Skeletal muscle satellite cell (primary cell): Measurements from ENCODE around the gene IKBKG.
"Not testable (repeated sequence)": the region's sequence is repeated elsewhere in the genome, so short reads cannot be mapped to it uniquely, and the experiment has no call there.

Experiments used
- H3K27me3 ChIP-seq: 2 replicates; pipeline ENCODE4 v1.7.0; 2013; ENCODE audit warnings: low read length; ENCODE audit not compliant: control insufficient read depth, insufficient read depth
- H3K36me3 ChIP-seq: 2 replicates; pipeline ENCODE4 v1.7.0; 2013; ENCODE audit warnings: mild to moderate bottlenecking, control low read depth, low read length; ENCODE audit not compliant: insufficient read depth
- H3K4me1 ChIP-seq: 2 replicates; pipeline ENCODE4 v1.7.0; 2013; ENCODE audit warnings: low read length; ENCODE audit not compliant: control insufficient read depth, insufficient read depth
- H3K4me2 ChIP-seq: 2 replicates; pipeline ENCODE4 v1.7.0; 2013; ENCODE audit warnings: mild to moderate bottlenecking, low read length
- H3K4me3 ChIP-seq: 2 replicates; pipeline ENCODE4 v1.7.0; 2013; ENCODE audit warnings: low read length
- H3K9ac ChIP-seq: 2 replicates; pipeline ENCODE4 v1.7.0; 2013; ENCODE audit warnings: mild to moderate bottlenecking, low read depth, low read length, moderate library complexity
- H3K9me3 ChIP-seq: replicated peaks from 2 replicates; pipeline ENCODE4 v1.7.0; 2013; ENCODE audit warnings: mild to moderate bottlenecking, control low read depth, low read length

The IKBKG gene

GRCh38 chrX:154545673-154546274 is 1.6 kb upstream of the IKBKG start:
- Histone ChIP-seq H3K36me3 (peaks cover 21% of the 10 kb centered on the region), H3K9me3 (no peaks in the 10 kb centered on the region), H3K4me3 (peak overlapping the region; percentile 77), H3K9ac (peak overlapping the region; percentile 93), H3K27me3 (no peaks in the 10 kb centered on the region), H3K4me1 (peaks cover 39% of the 10 kb centered on the region), H3K4me2 (peak overlapping the region; percentile 78)

- Histone ChIP-seq H3K9me3 (no peaks in the 10 kb centered on the region), H3K36me3 (peaks cover 13% of the 10 kb centered on the region), H3K4me1 (peaks cover 31% of the 10 kb centered on the region), H3K27me3 (no peaks in the 10 kb centered on the region), H3K4me3 (peak within 1 kb of the TSS; percentile 77), H3K9ac (peak within 1 kb of the TSS; percentile 93), H3K4me2 (peak within 1 kb of the TSS; percentile 78)
These were observed 821 bp upstream of the IKBKG start, which contains the start of gene G6PD for GRCh38 chrX:154546354-154547244. G6PD (minus strand) TSS chrX:154546846; CDS start chrX:154546155, 691 bp downstream.

GRCh38 chrX:154548028-154548316 is 552 bp downstream of the IKBKG start:
- Histone ChIP-seq H3K36me3 (peaks cover 14% of the 10 kb centered on the region), H3K4me2 (peak overlapping the region; percentile 78), H3K4me1 (peaks cover 17% of the 10 kb centered on the region), H3K9me3 (no peaks in the 10 kb centered on the region), H3K27me3 (no peaks in the 10 kb centered on the region), H3K4me3 (peak overlapping the region; percentile 77), H3K9ac (peak overlapping the region; percentile 93)

DNA sequence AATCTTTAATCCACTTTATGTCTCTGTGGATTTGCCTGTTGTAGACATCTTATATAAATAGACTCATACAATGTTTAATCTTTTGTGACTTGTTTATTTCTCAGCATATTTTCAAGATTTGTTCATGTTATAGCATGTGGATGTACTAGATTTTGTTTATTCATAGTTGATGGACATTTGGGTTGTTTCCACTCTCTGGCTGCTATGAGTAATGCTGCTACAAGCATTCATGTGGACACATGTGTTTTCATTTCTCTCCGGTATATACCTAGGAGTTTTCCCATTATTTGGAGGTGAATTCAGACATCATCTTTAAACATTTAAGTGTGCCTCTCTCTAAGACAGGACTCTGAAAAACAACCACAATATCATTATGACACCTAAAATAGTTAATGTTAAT is 2.3 kb downstream of the IKBKG start:
- Histone ChIP-seq H3K9ac (no peak overlapping the region), H3K36me3 (peaks cover 22% of the 10 kb centered on the region), H3K4me1 (peaks cover 8% of the 10 kb centered on the region), H3K4me2 (peak overlapping the region; percentile 48), H3K9me3 (no peaks in the 10 kb centered on the region), H3K4me3 (peak overlapping the region; percentile 3), H3K27me3 (no peaks in the 10 kb centered on the region)

GRCh38 chrX:154552112-154552806 is 4.8 kb downstream of the IKBKG start:
- not testable (repeated sequence) for H3K9me3 ChIP-seq, H3K27me3 ChIP-seq, H3K9ac ChIP-seq

DNA sequence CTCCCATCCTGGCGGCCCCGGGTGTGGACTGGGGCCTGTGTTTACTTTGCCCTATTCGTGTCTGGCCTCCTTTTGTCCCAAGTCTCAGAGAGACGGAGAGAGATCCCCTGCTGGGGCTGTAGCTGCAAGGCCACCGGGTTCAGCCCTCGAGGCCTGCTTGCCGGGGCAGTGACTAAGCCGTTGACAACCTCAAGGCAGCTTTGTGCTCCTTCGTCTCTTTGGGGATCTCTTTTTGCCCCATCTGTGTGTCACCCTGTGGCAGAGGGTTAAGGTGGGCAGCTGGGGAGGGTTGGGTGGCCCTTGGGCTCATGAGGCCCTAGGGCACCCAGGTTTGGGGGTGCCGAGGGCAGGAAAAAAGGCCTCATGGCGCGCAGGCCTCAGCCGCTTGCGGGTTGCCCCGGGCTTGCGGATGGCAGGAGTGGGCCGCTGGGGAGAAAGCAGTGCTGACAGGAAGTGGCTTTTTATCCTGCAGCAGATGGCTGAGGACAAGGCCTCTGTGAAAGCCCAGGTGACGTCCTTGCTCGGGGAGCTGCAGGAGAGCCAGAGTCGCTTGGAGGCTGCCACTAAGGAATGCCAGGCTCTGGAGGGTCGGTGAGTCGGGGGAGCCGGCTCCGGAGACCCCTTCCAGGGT is 10.8 kb downstream of the IKBKG start:
- H3K27me3 ChIP-seq, H3K4me1 ChIP-seq, H3K4me3 ChIP-seq, H3K9ac ChIP-seq, H3K4me2 ChIP-seq, H3K9me3 ChIP-seq: not testable (repeated sequence)
- H3K36me3 ChIP-seq = peaks cover 14% of the 10 kb centered on the region

More at GRCh38 chrX:154552112-154552806, 4.8 kb downstream of the IKBKG start:
- peaks cover 22% of the 10 kb centered on the region for H3K36me3 ChIP-seq
- not testable (repeated sequence) for H3K4me1 ChIP-seq, H3K4me2 ChIP-seq, H3K4me3 ChIP-seq

- not testable (repeated sequence) for H3K4me2 ChIP-seq, H3K27me3 ChIP-seq, H3K4me3 ChIP-seq, H3K4me1 ChIP-seq, H3K9me3 ChIP-seq, H3K9ac ChIP-seq, H3K36me3 ChIP-seq
These were observed 11.5 kb downstream of the IKBKG start for GRCh38 chrX:154558896-154559295.

DNA sequence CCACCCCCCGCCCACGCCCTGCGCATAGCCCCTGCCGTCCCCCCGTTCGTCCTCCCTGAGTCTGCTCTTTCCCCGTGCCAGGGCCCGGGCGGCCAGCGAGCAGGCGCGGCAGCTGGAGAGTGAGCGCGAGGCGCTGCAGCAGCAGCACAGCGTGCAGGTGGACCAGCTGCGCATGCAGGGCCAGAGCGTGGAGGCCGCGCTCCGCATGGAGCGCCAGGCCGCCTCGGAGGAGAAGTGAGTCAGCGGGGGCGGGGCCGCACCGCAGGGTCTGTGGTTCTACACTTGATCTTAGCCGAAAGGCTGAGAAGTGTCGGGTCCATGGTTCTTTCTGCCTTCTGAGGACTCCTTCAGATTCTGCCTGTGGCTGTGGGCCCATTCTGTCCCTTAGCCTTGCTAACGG is 12.9 kb downstream of the IKBKG start:
- H3K9me3 ChIP-seq, H3K4me3 ChIP-seq, H3K4me1 ChIP-seq, H3K9ac ChIP-seq, H3K36me3 ChIP-seq, H3K27me3 ChIP-seq, H3K4me2 ChIP-seq: not testable (repeated sequence)

GRCh38 chrX:154562295-154562694 is 14.9 kb downstream of the IKBKG start:
- H3K4me1 ChIP-seq, H3K4me3 ChIP-seq, H3K36me3 ChIP-seq, H3K9me3 ChIP-seq, H3K27me3 ChIP-seq, H3K9ac ChIP-seq, H3K4me2 ChIP-seq: not testable (repeated sequence)

DNA sequence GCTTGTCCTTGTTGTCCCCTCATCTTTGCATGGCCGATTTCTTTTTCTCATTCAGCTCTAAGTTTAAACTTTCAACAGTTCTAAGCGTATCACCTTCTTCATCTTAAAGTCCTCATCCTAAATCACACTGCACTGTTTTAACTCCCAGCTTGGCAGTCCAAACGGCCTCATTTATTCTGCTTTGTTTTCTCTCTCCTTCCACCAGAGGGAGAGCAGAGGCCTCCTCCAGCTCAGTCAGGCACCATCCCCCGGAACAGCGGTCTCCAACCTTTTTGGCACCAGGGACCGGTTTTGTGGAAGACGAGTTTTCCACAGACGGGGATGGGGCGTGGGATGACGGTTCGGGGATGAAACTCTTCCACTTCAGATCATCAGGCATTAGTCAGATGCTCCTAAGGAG is 22.9 kb downstream of the IKBKG start:
- not testable (repeated sequence) for H3K36me3 ChIP-seq, H3K4me1 ChIP-seq, H3K9ac ChIP-seq, H3K9me3 ChIP-seq, H3K4me2 ChIP-seq, H3K4me3 ChIP-seq, H3K27me3 ChIP-seq

DNA sequence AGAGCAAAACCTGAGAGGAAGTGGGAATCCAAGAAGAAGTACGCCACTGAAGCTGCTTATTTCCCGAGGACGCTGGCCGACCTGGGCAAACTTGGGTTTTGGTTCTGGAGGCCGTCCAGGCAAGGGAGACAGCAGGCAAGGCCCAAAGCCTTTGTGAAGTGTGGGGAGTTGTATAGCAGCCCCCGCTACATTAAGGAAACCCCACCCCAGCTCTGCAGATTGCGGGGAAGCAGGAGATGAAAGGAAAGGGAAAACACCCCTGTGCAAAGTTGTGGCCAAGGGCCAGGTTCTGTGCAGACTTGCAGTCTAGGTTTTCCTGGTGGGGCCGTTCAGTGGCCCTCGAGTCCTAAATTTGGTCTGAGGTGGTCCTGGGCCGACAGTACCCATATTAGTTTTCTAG is 25.6 kb downstream of the IKBKG start:
- not testable (repeated sequence) for H3K4me3 ChIP-seq, H3K4me2 ChIP-seq, H3K9ac ChIP-seq, H3K4me1 ChIP-seq, H3K36me3 ChIP-seq, H3K9me3 ChIP-seq, H3K27me3 ChIP-seq
